HG02759 (cell line): ENCODE data around the gene ENGASE.

Source experiments
- ATAC-seq: cut with Tn5 transposase; IDR thresholded peaks from one replicate; pipeline ENCODE4 v1.9.1; 2021; ENCODE audit warnings: mild to moderate bottlenecking, moderate library complexity; ENCODE audit not compliant: unreplicated experiment

Gene ENGASE

GRCh38 chr17:79113699-79114457 is 39.3 kb downstream of the ENGASE start:
- no peak for ATAC-seq

- ATAC-seq, result no peak
Measured at GRCh38 chr17:79114458-79115301, 40.1 kb downstream of the ENGASE start.

GRCh38 chr17:79115487-79115886 is 40.9 kb downstream of the ENGASE start:
- no peak for ATAC-seq

GRCh38 chr17:79116575-79117368 is 42.1 kb downstream of the ENGASE start:
- ATAC-seq, result no peak

- ATAC-seq, result no peak
Measured at GRCh38 chr17:79117905-79118487, 43.4 kb downstream of the ENGASE start.

GRCh38 chr17:79118924-79119323 is 44.3 kb downstream of the ENGASE start:
- no peak for ATAC-seq

- no peak for ATAC-seq
Measured at GRCh38 chr17:79120259-79120658, 45.6 kb downstream of the ENGASE start.

GRCh38 chr17:79123988-79124387 is 49.4 kb downstream of the ENGASE start:
- ATAC-seq, result no peak

- ATAC-seq, result no peak
Measured at GRCh38 chr17:79124513-79125209, 50.0 kb downstream of the ENGASE start.

GRCh38 chr17:79125503-79125902 is 50.9 kb downstream of the ENGASE start:
- ATAC-seq, result no peak

- no peak for ATAC-seq
Measured at GRCh38 chr17:79126139-79126538, 51.5 kb downstream of the ENGASE start.

- no peak for ATAC-seq
Measured at GRCh38 chr17:79127534-79128135, 53.0 kb downstream of the ENGASE start.

GRCh38 chr17:79129523-79129922 is 54.9 kb downstream of the ENGASE start:
- no peak for ATAC-seq

- no peak for ATAC-seq
Measured at GRCh38 chr17:79130536-79131273, 56.1 kb downstream of the ENGASE start.

GRCh38 chr17:79131274-79131635 is 56.6 kb downstream of the ENGASE start:
- ATAC-seq, result no peak

GRCh38 chr17:79131701-79132100 is 57.1 kb downstream of the ENGASE start:
- no peak for ATAC-seq

GRCh38 chr17:79132271-79133064 is 57.8 kb downstream of the ENGASE start:
- no peak for ATAC-seq

GRCh38 chr17:79133214-79133613 is 58.6 kb downstream of the ENGASE start:
- no peak for ATAC-seq

- ATAC-seq, result no peak
Measured at GRCh38 chr17:79133985-79134384, 59.4 kb downstream of the ENGASE start.
